ENCODE data around the gene WFDC6.

The WFDC6 gene

GRCh38 chr20:45506398-45506797 is 32.9 kb downstream of the WFDC6 start:
- no peak overlapping the region for H3K4me3 ChIP-seq (ENCODE audit: low read length)
- TF ChIP-seq ZNF274 (IDR thresholded peaks at IDR 0.05; ENCODE audit: low read depth, low read length), result no peak

- no peak overlapping the region for H3K4me3 ChIP-seq (ENCODE audit: low read length)
- TF ChIP-seq ZNF274 (IDR thresholded peaks at IDR 0.05; ENCODE audit: low read depth, low read length), result no peak
These were observed 35.9 kb downstream of the WFDC6 start for GRCh38 chr20:45503403-45503802.

- no peak overlapping the region for H3K4me3 ChIP-seq (ENCODE audit: low read length)
- no peak for TF ChIP-seq ZNF274 (IDR thresholded peaks at IDR 0.05; ENCODE audit: low read depth, low read length)
These were observed 36.7 kb downstream of the WFDC6 start for GRCh38 chr20:45502561-45502960.

GRCh38 chr20:45501600-45501999 is 37.7 kb downstream of the WFDC6 start:
- H3K4me3 ChIP-seq (ENCODE audit: low read length), result no peak overlapping the region
- TF ChIP-seq ZNF274 (IDR thresholded peaks at IDR 0.05; ENCODE audit: low read depth, low read length), result no peak

- TF ChIP-seq ZNF274 (IDR thresholded peaks at IDR 0.05; ENCODE audit: low read depth, low read length), result no peak
- no peak overlapping the region for H3K4me3 ChIP-seq (ENCODE audit: low read length)
These were observed 39.3 kb downstream of the WFDC6 start for GRCh38 chr20:45500022-45500421.

GRCh38 chr20:45497971-45498494 is 41.2 kb downstream of the WFDC6 start:
- H3K4me3 ChIP-seq (ENCODE audit: low read length), result no peak overlapping the region
- no peak for TF ChIP-seq ZNF274 (IDR thresholded peaks at IDR 0.05; ENCODE audit: low read depth, low read length)

- H3K4me3 ChIP-seq (ENCODE audit: low read length), result no peak overlapping the region
- no peak for TF ChIP-seq ZNF274 (IDR thresholded peaks at IDR 0.05; ENCODE audit: low read depth, low read length)
These were observed 43.1 kb downstream of the WFDC6 start for GRCh38 chr20:45496166-45496565.

- no peak for TF ChIP-seq ZNF274 (IDR thresholded peaks at IDR 0.05; ENCODE audit: low read depth, low read length)
- no peak overlapping the region for H3K4me3 ChIP-seq (ENCODE audit: low read length)
These were observed 43.8 kb downstream of the WFDC6 start for GRCh38 chr20:45495501-45495941.

- TF ChIP-seq ZNF274 (IDR thresholded peaks at IDR 0.05; ENCODE audit: low read depth, low read length), result no peak
- H3K4me3 ChIP-seq (ENCODE audit: low read length), result no peak overlapping the region
These were observed 50.2 kb downstream of the WFDC6 start for GRCh38 chr20:45489083-45489531.

- TF ChIP-seq ZNF274 (IDR thresholded peaks at IDR 0.05; ENCODE audit: low read depth, low read length), result no peak
- H3K4me3 ChIP-seq (ENCODE audit: low read length), result no peak overlapping the region
These were observed 52.0 kb downstream of the WFDC6 start for GRCh38 chr20:45487231-45487635.

GRCh38 chr20:45485388-45485787 is 53.9 kb downstream of the WFDC6 start:
- TF ChIP-seq ZNF274 (IDR thresholded peaks at IDR 0.05; ENCODE audit: low read depth, low read length), result no peak
- H3K4me3 ChIP-seq (ENCODE audit: low read length), result no peak overlapping the region

GRCh38 chr20:45484676-45485075 is 54.6 kb downstream of the WFDC6 start:
- TF ChIP-seq ZNF274 (IDR thresholded peaks at IDR 0.05; ENCODE audit: low read depth, low read length), result no peak
- H3K4me3 ChIP-seq (ENCODE audit: low read length), result no peak overlapping the region
